ENCODE results near the gene TTLL13.

- TF ChIP-seq CTCF (IDR thresholded peaks at IDR 0.05) (no peak), POLR2A (IDR thresholded peaks at IDR 0.05) (no peak), EP300 (IDR thresholded peaks at IDR 0.05) (no peak), POLR2AphosphoS5 (IDR thresholded peaks at IDR 0.05) (no peak)
Observed at GRCh38 chr15:90228960-90229359, 20.4 kb upstream of the TTLL13 start.
